ENCODE results near the gene DST.

DNA sequence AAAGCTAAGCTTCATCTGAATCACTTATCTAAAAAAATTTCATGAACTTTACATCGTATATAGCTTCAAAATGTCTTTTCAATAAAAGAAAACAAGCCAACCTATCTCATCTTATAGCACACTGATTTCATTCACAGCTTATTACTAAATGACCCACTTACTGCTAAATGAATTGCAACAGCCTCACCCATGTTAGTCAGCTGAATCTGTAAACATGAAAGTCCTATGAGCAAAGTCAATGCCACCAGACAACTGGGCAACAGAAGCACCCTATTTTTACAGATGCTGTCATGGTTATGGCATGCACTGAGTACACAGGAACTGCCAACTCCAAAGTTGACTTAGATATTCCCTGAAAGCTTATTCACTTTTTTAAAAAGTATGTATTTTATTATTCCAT is 41.2 kb upstream of the DST start:
- TF ChIP-seq, protein P1, sequence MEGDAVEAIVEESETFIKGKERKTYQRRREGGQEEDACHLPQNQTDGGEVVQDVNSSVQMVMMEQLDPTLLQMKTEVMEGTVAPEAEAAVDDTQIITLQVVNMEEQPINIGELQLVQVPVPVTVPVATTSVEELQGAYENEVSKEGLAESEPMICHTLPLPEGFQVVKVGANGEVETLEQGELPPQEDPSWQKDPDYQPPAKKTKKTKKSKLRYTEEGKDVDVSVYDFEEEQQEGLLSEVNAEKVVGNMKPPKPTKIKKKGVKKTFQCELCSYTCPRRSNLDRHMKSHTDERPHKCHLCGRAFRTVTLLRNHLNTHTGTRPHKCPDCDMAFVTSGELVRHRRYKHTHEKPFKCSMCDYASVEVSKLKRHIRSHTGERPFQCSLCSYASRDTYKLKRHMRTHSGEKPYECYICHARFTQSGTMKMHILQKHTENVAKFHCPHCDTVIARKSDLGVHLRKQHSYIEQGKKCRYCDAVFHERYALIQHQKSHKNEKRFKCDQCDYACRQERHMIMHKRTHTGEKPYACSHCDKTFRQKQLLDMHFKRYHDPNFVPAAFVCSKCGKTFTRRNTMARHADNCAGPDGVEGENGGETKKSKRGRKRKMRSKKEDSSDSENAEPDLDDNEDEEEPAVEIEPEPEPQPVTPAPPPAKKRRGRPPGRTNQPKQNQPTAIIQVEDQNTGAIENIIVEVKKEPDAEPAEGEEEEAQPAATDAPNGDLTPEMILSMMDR (IDR thresholded peaks at IDR 0.05; ENCODE audit: poor library complexity), result no peak
- TF ChIP-seq EZH2phosphoT487 (IDR thresholded peaks at IDR 0.05; ENCODE audit: low read depth, severe bottlenecking, unreplicated experiment), result no peak
- TF ChIP-seq EZH2 (IDR thresholded peaks at IDR 0.05; ENCODE audit: borderline replicate concordance), result no peak

Measured in hepatocyte (in vitro differentiated cells).